Stimulated activated naive CD8-positive, alpha-beta T cell treated with anti-CD3 and anti-CD28 coated beads, Interleukin-15, amount 100 ng/mL, for 72 hours (primary cell): ENCODE data around the gene THRSP.
"Not testable (repeated sequence)": the region's sequence is repeated elsewhere in the genome, so short reads cannot be mapped to it uniquely, and the experiment has no call there.

ENCODE experiments used
- ATAC-seq: fragments of 150-1000 bp; cut with Tn5 transposase; 2 replicates; pipeline ENCODE4 v1.10.0; 2021; ENCODE audit warnings: mild to moderate bottlenecking, moderate library complexity
- DNase-seq, 2 donors: peaks; one replicate each; pipeline ENCODE4 v3.0.0; 2021 to 2022
- H3K27ac Mint-ChIP-seq, 2 donors: one replicate each; pipeline ENCODE4 v1.8.0; 2022; ENCODE audit warnings: mild to moderate bottlenecking in 2 of 2, mixed read lengths in 2 of 2, moderate library complexity in 2 of 2
- H3K27me3 Mint-ChIP-seq: one replicate; pipeline ENCODE4 v1.8.0; 2022; ENCODE audit warnings: mixed read lengths
- H3K4me1 Mint-ChIP-seq: one replicate; pipeline ENCODE4 v1.8.0; 2022; ENCODE audit warnings: mild to moderate bottlenecking, mixed read lengths
- H3K4me3 Mint-ChIP-seq, 2 donors: one replicate each; pipeline ENCODE4 v1.8.0; 2022; ENCODE audit warnings: mild to moderate bottlenecking in 2 of 2, mixed read lengths in 2 of 2, moderate library complexity in 1 of 2
- H3K9me3 Mint-ChIP-seq, 2 donors: one replicate each; pipeline ENCODE4 v1.8.0; 2022; ENCODE audit warnings: mixed read lengths in 2 of 2

The THRSP gene

DNA sequence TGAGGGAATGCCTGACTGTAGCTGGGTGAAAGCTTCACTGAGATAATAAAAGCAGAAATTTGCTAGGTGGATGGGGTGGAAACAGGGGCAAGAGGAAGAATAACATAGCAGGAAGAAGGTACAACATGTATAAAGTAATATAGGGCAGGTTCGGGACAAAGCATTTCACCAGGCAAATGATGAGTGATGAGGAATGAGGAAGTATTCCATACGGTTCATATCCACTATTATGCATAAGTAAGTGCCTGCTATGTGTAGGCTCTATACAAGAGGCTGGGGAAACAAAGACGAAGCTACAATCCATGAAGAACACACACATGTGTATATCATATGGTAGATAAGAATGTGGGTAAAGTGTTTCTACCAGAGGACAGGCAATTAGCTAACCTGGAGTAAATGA, 8.1 kb downstream of the THRSP start:
- DNase-seq = no peak

DNA sequence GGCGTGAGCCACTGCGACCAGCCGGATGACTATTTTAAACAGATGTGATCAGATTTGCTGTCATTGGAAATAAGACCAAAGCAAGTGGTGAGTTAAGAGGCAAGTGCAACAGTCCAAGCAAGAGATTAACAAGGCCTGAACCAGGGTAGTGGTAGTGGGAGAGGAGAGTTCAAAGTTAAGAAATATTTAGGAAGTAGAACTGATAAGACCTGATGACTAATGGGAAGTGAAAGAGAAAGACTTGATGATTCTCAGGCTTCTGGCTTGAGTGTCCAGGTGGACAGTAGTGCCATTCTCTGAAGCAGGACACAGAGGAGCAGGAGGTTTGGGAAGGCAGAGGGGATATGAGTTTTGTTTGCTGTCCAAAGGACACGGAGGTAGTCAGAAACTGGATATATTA, 8.8 kb downstream of the THRSP start:
- DNase-seq (no peak), ATAC-seq (no peak)
- H3K9me3 Mint-ChIP-seq = no peaks in the 10 kb centered on the region
- no peaks in the 10 kb centered on the region for H3K27me3 Mint-ChIP-seq
- H3K4me1 Mint-ChIP-seq = peaks cover 24% of the 10 kb centered on the region
- no peak overlapping the region for H3K4me3 Mint-ChIP-seq
- H3K27ac Mint-ChIP-seq = no peak overlapping the region

More for the DNA sequence above, 8.1 kb downstream of the THRSP start:
- Mint-ChIP-seq H3K27ac (peak overlapping the region; percentile 2 to 14), H3K4me3 (no peak overlapping the region), H3K27me3 (no peaks in the 10 kb centered on the region), H3K9me3 (no peaks in the 10 kb centered on the region), H3K4me1 (peaks cover 20% of the 10 kb centered on the region)
- no peak for ATAC-seq

DNA sequence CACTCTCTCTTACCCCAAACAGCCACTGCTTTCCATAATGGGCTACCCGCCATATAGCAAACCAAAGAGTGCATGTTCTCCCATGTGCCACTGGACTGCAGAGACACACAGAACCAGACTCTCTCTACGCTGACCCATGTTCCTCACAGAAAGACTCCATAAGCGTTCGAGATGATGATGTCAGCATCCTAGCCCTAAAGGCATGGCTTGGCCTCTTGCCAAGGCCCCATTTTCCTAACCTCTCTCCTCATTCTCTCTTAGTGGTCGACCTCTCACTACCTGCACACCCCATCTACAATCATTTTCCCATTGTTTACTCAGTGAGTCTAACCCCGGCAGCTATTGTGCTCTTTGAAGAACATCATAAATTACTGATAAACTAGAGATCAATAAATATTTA, 11.1 kb downstream of the THRSP start:
- no peak overlapping the region for H3K4me3 Mint-ChIP-seq
- peak overlapping the region in 1 of 2 donors; percentile 91 for H3K27ac Mint-ChIP-seq

DNA sequence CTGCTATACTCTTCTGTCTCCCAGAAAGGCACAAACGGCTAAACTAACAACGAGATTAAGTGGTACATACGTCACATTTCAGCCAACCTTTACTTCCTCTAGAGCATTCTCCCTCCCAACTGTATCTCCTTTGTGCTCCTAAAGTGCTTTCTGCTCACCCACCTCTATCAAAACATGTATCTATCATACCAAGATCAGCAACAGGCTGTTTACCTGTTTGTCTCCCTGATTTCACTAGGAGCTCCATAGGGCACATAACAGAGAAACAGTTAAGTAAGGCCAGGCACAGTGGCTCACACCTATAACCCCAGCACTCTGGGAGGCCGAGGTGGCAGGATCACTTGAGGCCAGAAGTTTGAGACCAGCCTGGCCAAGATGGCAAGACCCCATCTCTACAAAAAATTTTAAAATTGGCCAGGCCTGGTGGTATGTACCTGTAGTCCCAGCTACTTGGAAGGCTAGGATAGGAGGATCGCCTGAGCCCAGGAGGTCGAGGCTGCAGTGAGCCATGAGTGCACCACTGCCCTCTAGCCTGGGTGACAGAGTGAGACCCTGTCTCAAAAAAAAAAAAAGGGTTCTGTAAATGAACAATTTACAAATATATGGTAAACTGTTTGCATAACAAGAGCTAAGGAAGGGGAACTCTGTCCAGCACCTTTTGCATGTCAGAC, 13.2 kb downstream of the THRSP start:
- no peak for DNase-seq
- Mint-ChIP-seq H3K27me3 (no peaks in the 10 kb centered on the region), H3K9me3 (peaks cover 0 to 7% of the 10 kb centered on the region in 2 donors), H3K27ac (no peak overlapping the region), H3K4me3 (peak overlapping the region in 1 of 2 donors; percentile 35), H3K4me1 (peaks cover 49% of the 10 kb centered on the region)
- no peak for ATAC-seq

More for the DNA sequence above, 11.1 kb downstream of the THRSP start:
- no peaks in the 10 kb centered on the region for H3K9me3 Mint-ChIP-seq
- ATAC-seq (no peak), DNase-seq (no peak)
- no peaks in the 10 kb centered on the region for H3K27me3 Mint-ChIP-seq
- peaks cover 36% of the 10 kb centered on the region for H3K4me1 Mint-ChIP-seq

DNA sequence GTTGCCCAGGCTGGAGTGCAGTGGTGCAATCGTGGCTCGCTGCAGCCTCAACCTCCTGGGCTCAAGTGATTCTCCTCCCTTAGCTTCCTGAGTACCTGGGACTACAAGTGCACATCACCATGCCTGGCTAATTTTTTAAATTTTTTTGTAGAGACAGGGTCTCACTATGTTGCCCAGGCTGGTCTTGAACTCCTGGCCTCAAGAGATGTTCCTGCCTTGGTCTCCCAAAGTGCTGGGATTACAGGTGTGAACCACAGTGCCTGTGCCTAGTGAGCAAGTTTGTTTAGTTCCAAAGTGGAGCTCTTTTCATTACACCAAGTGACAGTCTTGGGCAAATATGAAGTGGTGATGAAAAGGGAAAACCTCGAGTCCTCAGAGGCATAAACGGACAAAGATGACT, 13.9 kb downstream of the THRSP start:
- not testable (repeated sequence) for ATAC-seq, H3K27me3 Mint-ChIP-seq, DNase-seq, H3K9me3 Mint-ChIP-seq
- Mint-ChIP-seq H3K4me3 (peak overlapping the region; percentile 87), H3K27ac (peak overlapping the region in 1 of 2 donors; percentile 50), H3K4me1 (peaks cover 51% of the 10 kb centered on the region)

DNA sequence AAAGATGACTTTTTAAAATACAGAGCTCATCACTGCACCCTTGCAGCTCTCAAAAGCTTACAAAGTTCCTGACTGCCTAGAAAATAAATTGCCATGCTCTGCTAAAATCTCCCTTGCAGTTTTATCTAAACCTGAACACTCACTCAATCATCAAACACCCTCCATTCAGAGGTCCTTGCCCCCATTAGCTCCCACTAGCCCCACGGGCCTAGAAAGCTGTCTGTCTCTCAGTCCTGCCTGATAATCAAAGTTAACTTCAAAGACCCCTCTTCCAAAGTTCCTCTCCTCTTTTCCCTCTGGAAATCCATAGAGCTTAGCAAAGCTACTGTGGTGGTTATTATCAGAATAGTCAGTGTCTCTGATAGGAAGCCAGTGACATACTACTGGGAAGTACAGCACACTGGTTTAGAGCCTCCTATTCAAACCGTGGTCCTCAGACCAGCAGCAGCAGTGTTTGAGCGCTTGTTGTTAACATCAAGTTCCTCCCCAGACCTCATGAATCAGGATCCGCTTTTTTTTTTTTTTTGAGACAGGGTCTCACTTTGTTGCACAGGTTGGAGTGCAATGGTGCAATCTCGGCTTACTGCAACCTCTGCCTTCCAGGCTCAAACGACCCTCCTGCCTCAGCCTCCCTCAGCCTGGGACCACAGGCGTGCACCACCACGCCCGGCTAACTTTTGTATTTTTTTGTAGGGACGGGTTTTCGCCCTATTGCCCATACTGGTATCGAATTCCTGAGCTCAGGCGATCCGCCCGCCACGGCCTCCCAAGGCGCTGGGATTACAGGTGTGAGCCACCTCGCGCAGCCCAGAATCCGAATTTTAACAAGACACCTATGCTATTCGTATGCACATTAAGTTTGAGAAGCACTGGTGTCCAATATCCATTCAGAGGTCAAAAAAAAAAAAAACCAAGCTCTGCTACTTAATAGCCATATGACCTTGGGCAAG, 14.8 kb downstream of the THRSP start:
- Mint-ChIP-seq H3K4me1 (peaks cover 51% of the 10 kb centered on the region), H3K27ac (peak overlapping the region; percentile 81 to 87), H3K27me3 (no peaks in the 10 kb centered on the region), H3K9me3 (peaks cover 0 to 7% of the 10 kb centered on the region in 2 donors), H3K4me3 (peak overlapping the region; percentile 87)
- ATAC-seq (no peak), DNase-seq (no peak)

DNA sequence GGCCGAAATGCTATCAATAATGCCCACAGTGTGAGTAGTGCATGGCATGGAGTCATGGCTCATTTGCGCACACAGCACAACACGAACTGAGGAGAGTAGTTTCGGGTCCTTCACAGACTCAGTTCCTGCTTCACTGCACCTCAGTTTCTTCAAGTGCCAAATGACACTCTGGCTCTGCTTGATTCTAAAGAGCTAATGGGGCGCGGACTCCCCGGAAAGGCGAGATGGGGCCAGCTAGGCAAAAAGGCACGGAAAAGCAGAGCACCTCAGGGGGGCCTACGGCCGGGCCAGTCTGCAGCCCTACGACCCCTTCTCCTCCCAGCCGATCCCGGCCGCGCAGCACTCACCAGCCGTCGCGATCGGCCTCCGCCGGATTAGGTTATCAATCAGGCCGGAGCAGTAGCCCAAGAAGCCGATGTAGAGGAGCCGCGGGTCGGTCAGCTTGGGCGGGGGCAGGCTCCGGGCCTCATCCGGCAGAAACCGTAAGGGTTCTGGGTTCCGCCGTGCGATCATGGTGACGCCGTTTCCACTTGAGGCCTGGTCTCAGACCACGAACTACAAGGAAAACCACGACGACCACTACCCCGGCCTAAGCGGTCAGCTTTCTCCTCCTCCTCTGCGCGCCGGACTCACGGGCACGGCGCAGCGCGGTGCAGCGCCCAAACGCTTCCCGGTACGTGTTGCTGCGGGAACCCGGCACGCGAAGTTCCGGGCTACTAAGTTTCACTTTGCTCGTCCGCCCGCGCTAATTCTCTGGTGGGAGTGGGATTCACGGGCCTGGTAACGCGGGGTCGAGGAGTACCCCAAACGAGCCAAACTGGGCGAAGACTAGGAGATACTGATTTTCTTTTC, 15.8 kb downstream of the THRSP start, which contains the start of gene NDUFC2:
NDUFC2 (minus strand) TSS at position 631 of the 852 bp plus-strand sequence; CDS start at position 513, 118 bp downstream.
- H3K9me3 Mint-ChIP-seq = peaks cover 0 to 7% of the 10 kb centered on the region in 2 donors
- H3K27ac Mint-ChIP-seq = peak within 1 kb of the TSS; percentile 87 to 97
- ATAC-seq (peak; percentile 88), DNase-seq (peak; percentile 64 to 78)
- no peaks in the 10 kb centered on the region for H3K27me3 Mint-ChIP-seq
- H3K4me3 Mint-ChIP-seq = peak within 1 kb of the TSS; percentile 87
- H3K4me1 Mint-ChIP-seq = peaks cover 51% of the 10 kb centered on the region

DNA sequence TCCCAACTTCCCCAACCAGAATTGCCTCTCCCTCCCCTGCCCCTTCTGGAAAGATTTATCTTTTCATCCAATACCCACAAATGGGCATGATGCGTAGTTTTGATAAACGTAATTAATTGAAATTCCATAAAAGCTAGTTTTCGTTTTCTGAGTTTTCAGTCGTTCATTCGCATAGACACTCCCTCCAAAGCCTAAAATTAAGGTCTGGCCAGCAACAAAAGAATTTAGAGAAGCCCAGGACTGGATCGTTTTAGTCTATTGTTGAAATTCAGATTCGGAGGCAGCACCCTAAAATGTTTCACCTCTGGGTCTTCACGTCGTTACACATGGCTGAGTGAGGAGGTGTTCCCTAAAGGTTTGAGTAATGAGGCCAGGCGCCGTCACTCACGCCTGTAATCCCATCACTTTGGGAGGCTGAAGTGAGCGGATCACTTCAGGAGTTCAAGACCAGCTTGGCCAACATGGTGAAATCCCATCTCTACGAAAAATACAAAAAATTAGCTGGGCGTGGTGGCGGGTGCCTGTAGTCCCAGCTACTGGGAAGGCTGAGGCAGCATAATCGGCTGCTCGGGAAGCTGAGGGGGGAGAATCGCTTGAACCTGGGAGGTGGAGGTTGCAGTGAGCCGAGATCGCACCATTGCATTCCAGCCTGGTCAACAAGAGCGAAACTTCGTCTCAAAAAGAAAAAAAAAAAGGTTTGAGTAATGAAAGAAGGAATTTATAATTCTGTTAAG, 16.6 kb downstream of the THRSP start:
- H3K27me3 Mint-ChIP-seq = no peaks in the 10 kb centered on the region
- ATAC-seq (no peak), DNase-seq (no peak)
- peak overlapping the region; percentile 87 to 97 for H3K27ac Mint-ChIP-seq
- H3K4me1 Mint-ChIP-seq = peaks cover 44% of the 10 kb centered on the region
- H3K4me3 Mint-ChIP-seq = peak overlapping the region; percentile 87
- H3K9me3 Mint-ChIP-seq = peaks cover 0 to 7% of the 10 kb centered on the region in 2 donors

DNA sequence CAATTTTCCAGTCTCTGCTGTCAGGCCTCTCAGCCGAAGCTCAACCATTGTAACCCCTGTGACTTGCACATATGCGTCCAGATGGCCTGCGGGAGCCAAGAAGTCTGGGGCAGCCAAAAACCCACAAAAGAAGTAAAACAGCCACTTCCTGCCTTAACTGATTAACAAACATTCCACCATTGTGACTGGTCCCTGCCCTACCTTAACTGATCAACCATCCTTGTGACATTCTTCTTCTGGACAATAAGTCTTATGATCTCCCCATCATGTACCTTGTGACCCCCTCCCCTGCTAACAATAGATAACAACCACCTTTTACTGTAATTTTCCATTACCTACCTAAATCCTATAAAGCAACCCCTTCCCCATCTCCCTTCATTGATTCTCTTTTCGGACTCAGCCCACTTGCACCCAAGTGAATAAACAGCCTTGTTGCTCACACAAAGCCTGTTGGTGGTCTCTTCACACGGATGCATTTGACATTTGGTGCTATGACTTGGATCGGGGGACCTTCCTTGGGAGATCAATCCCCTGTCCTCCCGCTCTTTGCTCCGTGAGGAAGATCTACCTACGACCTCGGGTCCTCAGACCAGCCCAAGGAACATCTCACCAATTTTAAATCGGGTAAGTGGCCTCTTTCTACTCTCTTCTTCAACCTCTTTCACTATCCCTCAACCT, 17.3 kb downstream of the THRSP start:
- ATAC-seq = no peak
- peak overlapping the region; percentile 48 to 52 for H3K4me3 Mint-ChIP-seq
- H3K9me3 Mint-ChIP-seq = peaks cover 0 to 7% of the 10 kb centered on the region in 2 donors

DNA sequence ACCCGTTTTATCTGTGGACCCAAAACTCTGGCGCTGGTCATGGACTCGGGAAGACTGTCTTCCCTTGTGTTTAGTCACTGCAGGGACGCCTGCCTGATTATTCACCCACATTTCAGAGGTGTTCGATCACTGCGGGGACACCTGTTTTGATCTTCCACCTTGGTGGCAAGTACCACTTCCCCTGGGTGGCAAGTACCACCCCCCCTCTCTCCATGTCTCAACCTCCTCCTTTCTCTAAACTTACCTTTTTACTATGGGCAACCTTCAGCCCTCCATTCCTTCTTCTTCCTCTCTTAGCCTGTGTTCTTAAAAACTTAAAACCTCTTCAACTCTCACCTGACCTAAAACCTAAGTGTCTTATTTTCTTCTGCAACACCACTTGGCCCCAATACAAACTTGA, 17.9 kb downstream of the THRSP start:
- DNase-seq (no peak), ATAC-seq (no peak)
- Mint-ChIP-seq H3K4me3 (peak overlapping the region; percentile 48 to 52), H3K27me3 (no peaks in the 10 kb centered on the region), H3K9me3 (peaks cover 0 to 7% of the 10 kb centered on the region in 2 donors), H3K4me1 (peaks cover 32% of the 10 kb centered on the region), H3K27ac (peak overlapping the region; percentile 35 to 60)

More for the DNA sequence above, 17.3 kb downstream of the THRSP start:
- DNase-seq = peak in 1 of 2 donors; percentile 15
- Mint-ChIP-seq H3K27ac (peak overlapping the region; percentile 35 to 60), H3K27me3 (no peaks in the 10 kb centered on the region), H3K4me1 (peaks cover 39% of the 10 kb centered on the region)

DNA sequence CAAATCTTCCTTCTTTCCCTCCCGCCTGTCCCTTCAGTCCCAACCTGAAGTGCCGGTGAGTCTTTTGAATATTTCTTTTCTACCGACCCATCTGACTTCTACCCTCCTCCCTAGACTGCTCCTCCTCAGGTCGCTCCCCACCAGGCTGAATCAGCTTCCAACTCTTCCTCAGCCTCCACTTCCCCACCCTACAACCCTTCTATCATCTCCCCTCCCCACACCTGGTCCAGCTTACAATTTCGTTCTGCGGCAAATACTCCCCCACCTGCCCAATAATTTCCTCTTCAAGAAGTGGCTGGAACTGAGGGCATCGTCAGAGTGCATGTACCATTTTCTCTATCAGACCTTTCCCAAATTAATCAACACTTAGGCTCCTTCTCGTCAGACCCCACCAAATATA, 18.5 kb downstream of the THRSP start:
- peak overlapping the region; percentile 48 to 52 for H3K4me3 Mint-ChIP-seq

DNA sequence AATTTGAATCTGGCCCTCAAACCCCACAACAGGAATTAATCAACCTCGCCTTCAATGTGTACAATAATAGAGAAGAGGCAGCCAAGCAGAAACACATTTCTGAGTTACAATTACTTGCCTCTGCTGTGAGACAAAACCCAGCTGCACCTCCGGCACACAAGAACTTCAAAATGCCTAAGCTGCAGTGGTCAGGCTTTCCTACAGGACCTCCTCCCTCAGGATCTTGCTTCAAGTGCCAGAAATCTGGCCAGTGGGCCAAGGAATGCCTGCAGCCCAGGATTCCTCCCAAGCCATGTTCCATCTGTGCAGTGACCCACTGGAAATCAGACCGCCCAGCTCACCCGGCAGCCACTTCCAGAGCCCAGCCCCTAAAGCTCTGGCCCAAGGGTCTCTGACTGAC, 19.4 kb downstream of the THRSP start:
- Mint-ChIP-seq H3K4me1 (peaks cover 21% of the 10 kb centered on the region), H3K27me3 (no peaks in the 10 kb centered on the region), H3K4me3 (no peak overlapping the region), H3K9me3 (peaks cover 0 to 7% of the 10 kb centered on the region in 2 donors), H3K27ac (no peak overlapping the region)
- DNase-seq = no peak
- no peak for ATAC-seq

More for the DNA sequence above, 18.5 kb downstream of the THRSP start:
- Mint-ChIP-seq H3K27me3 (no peaks in the 10 kb centered on the region), H3K27ac (peak overlapping the region in 1 of 2 donors; percentile 6), H3K4me1 (peaks cover 28% of the 10 kb centered on the region), H3K9me3 (peaks cover 0 to 7% of the 10 kb centered on the region in 2 donors)
- ATAC-seq = no peak
- DNase-seq = no peak

DNA sequence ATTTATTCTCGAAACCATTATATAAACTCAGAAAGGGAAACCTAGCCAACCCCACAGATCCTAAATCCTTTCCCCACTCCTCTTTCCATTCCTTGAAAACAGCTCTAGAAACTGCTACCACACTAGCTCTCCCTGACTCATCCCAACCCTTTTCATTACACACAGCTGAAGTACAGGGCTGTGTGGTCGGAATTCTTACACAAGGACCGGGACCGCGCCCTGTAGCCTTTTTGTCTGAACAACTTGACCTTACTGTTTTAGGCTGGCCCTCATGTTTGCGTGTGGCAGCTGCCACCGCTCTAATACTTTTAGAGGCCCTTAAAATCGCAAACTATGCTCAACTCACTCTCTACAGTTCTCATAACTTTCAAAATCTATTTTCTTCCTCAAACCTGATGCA, 20.8 kb downstream of the THRSP start:
- not testable (repeated sequence) for DNase-seq, H3K27me3 Mint-ChIP-seq, ATAC-seq, H3K27ac Mint-ChIP-seq, H3K9me3 Mint-ChIP-seq, H3K4me3 Mint-ChIP-seq
- H3K4me1 Mint-ChIP-seq = peaks cover 15% of the 10 kb centered on the region

DNA sequence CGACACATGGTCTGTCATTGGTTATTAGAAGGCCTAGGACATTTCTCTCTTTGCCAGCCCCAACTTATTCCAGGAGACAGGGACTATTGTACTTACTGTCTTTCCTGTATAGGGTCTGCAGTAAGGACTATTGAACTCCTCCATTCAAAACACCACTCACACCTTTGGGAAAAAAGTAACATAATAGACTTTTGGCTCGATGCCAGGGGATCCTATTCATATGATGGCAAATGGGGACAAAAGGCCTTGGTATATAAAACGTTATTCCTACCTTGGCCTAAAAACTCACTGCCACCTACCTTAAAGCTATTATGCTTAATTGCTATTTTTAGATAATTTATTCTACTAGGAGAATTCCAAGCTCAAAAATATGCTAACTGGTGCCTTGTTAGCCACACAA, 22.3 kb downstream of the THRSP start:
- H3K9me3 Mint-ChIP-seq = peaks cover 0 to 5% of the 10 kb centered on the region in 2 donors
- no peaks in the 10 kb centered on the region for H3K27me3 Mint-ChIP-seq
- DNase-seq (no peak), ATAC-seq (no peak)
- H3K4me1 Mint-ChIP-seq = peaks cover 11% of the 10 kb centered on the region
- H3K4me3 Mint-ChIP-seq = no peak overlapping the region
- H3K27ac Mint-ChIP-seq = peak overlapping the region in 1 of 2 donors; percentile 4
